WERI-Rb-1 (cell line): Measurements from ENCODE around the gene MYH7.

Source experiments
- DNase-seq: peaks from one replicate; pipeline ENCODE4 v3.0.0-alpha.2; 2020
- H3K27ac ChIP-seq: fragments of 250-450 bp; sonication (Bioruptor Pico); 2 replicates; pipeline ENCODE4 v1.5.1; 2020; ENCODE audit warnings: mild to moderate bottlenecking, moderate library complexity
- H3K27me3 ChIP-seq: fragments of 250-450 bp; sonication (Bioruptor Pico); 2 replicates; pipeline ENCODE4 v1.5.1; 2021; ENCODE audit warnings: mild to moderate bottlenecking, low read depth, moderate library complexity; ENCODE audit not compliant: insufficient read depth, severe bottlenecking
- H3K36me3 ChIP-seq: fragments of 250-450 bp; sonication (Bioruptor Pico); 2 replicates; pipeline ENCODE4 v1.5.1; 2020; ENCODE audit warnings: mild to moderate bottlenecking, moderate library complexity
- H3K4me3 ChIP-seq: 2 replicates; pipeline ENCODE4 v1.5.1; 2011; ENCODE audit warnings: low read depth, mild to moderate bottlenecking, control low read depth, low read length
- H3K9me3 ChIP-seq: fragments of 250-450 bp; sonication (Bioruptor Pico); 2 replicates; pipeline ENCODE4 v1.5.1; 2021; ENCODE audit warnings: mild to moderate bottlenecking, moderate library complexity; ENCODE audit not compliant: severe bottlenecking
- CTCF ChIP-seq: IDR thresholded peaks from 2 replicates; pipeline ENCODE4 v1.5.1; 2011; ENCODE audit warnings: low read depth, mild to moderate bottlenecking, control low read depth, inconsistent platforms, low read length

MYH7 gene

DNA sequence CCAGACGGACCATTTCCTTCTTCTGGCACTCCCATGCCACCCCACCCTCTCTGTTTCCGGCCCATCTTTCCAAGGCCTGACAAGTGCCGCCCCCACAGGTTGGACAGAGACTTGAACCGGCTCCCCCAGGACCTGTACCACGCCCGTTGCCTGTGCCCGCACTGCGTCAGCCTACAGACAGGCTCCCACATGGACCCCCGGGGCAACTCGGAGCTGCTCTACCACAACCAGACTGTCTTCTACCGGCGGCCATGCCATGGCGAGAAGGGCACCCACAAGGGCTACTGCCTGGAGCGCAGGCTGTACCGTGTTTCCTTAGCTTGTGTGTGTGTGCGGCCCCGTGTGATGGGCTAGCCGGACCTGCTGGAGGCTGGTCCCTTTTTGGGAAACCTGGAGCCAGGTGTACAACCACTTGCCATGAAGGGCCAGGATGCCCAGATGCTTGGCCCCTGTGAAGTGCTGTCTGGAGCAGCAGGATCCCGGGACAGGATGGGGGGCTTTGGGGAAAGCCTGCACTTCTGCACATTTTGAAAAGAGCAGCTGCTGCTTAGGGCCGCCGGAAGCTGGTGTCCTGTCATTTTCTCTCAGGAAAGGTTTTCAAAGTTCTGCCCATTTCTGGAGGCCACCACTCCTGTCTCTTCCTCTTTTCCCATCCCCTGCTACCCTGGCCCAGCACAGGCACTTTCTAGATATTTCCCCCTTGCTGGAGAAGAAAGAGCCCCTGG lies 59.8 kb downstream of the MYH7 start:
- TF ChIP-seq CTCF: no peak
- no peak for DNase-seq
- no peak overlapping the region for H3K27ac ChIP-seq

GRCh38 chr14:23373041-23373440 lies 62.4 kb downstream of the MYH7 start:
- no peaks in the 10 kb centered on the region for H3K9me3 ChIP-seq
- TF ChIP-seq CTCF: no peak
- H3K4me3 ChIP-seq: no peak overlapping the region
- no peak overlapping the region for H3K27ac ChIP-seq
- DNase-seq: no peak
- no peaks in the 10 kb centered on the region for H3K27me3 ChIP-seq
- H3K36me3 ChIP-seq: no peaks in the 10 kb centered on the region

More for the DNA sequence above, 59.8 kb downstream of the MYH7 start:
- Histone ChIP-seq H3K9me3 (no peaks in the 10 kb centered on the region), H3K27me3 (no peaks in the 10 kb centered on the region), H3K4me3 (no peak overlapping the region), H3K36me3 (no peaks in the 10 kb centered on the region)

- no peaks in the 10 kb centered on the region for H3K36me3 ChIP-seq
- H3K27me3 ChIP-seq: no peaks in the 10 kb centered on the region
- TF ChIP-seq CTCF: no peak
- H3K4me3 ChIP-seq: no peak within 1 kb of the TSS
- DNase-seq: no peak
- H3K9me3 ChIP-seq: no peaks in the 10 kb centered on the region
- H3K27ac ChIP-seq: no peak within 1 kb of the TSS
Observed at GRCh38 chr14:23372509-23372908, 63.0 kb downstream of the MYH7 start, which contains the start of gene IL25. TSS of gene IL25 (plus strand) at chr14:23372809.

GRCh38 chr14:23371865-23372264 lies 63.6 kb downstream of the MYH7 start:
- Histone ChIP-seq H3K36me3 (no peaks in the 10 kb centered on the region), H3K9me3 (no peaks in the 10 kb centered on the region), H3K27ac (no peak overlapping the region), H3K27me3 (no peaks in the 10 kb centered on the region), H3K4me3 (no peak overlapping the region)
- no peak for DNase-seq
- no peak for TF ChIP-seq CTCF

- Histone ChIP-seq H3K36me3 (peaks cover 6% of the 10 kb centered on the region; the same call in 1 of the 2 replicates), H3K4me3 (no peak overlapping the region), H3K27me3 (no peaks in the 10 kb centered on the region), H3K9me3 (no peaks in the 10 kb centered on the region), H3K27ac (no peak overlapping the region)
- no peak for DNase-seq
- TF ChIP-seq CTCF: no peak
Observed at GRCh38 chr14:23370221-23370620, 65.2 kb downstream of the MYH7 start.
